ENCODE results near the gene TIMM50. TPM values are rescaled to one million over a fixed set of nuclear protein-coding genes. Genes with fewer than 3 reads are reported as not detected.

Gene TIMM50
- total and polyA plus RNA-seq, 2 of the 8 experiments (the other 6 are each of a cell fraction or from before 2014, with no cell fraction given): 155 to 187 TPM

GRCh38 chr19:39514840-39515550, 34.4 kb downstream of the TIMM50 start, which contains the start of gene SELENOV (continued):
- TF ChIP-seq SP4 (IDR thresholded peaks at IDR 0.05; ENCODE audit: low read length): 0 out of 2 replicates have a peak, but pooled peaks have one; percentile 44
- TF ChIP-seq TEAD4 (IDR thresholded peaks at IDR 0.05; ENCODE audit: low read depth, low read length): peak; percentile 19; the same call in 1 of the 2 replicates
- peak in 1 of 2 experiments; percentile 60; a peak in 2 of 3 replicates for TF ChIP-seq POLR2A (IDR thresholded peaks at IDR 0.05; ENCODE audit: control extremely low read depth in 1 of 2, low read depth in 2 of 2, low read length in 2 of 2)
- no peak for TF ChIP-seq TCF12 (IDR thresholded peaks at IDR 0.05; ENCODE audit: low read depth, low read length)
- TF ChIP-seq, protein P1, sequence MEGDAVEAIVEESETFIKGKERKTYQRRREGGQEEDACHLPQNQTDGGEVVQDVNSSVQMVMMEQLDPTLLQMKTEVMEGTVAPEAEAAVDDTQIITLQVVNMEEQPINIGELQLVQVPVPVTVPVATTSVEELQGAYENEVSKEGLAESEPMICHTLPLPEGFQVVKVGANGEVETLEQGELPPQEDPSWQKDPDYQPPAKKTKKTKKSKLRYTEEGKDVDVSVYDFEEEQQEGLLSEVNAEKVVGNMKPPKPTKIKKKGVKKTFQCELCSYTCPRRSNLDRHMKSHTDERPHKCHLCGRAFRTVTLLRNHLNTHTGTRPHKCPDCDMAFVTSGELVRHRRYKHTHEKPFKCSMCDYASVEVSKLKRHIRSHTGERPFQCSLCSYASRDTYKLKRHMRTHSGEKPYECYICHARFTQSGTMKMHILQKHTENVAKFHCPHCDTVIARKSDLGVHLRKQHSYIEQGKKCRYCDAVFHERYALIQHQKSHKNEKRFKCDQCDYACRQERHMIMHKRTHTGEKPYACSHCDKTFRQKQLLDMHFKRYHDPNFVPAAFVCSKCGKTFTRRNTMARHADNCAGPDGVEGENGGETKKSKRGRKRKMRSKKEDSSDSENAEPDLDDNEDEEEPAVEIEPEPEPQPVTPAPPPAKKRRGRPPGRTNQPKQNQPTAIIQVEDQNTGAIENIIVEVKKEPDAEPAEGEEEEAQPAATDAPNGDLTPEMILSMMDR (IDR thresholded peaks at IDR 0.05; ENCODE audit: control extremely low read depth in 1 of 3, insufficient read depth in 1 of 3, low read depth in 1 of 3, low read length in 3 of 3): peak; percentile 24 to 41 (median 34)
- TF ChIP-seq EGR1 (IDR thresholded peaks at IDR 0.05; ENCODE audit: borderline replicate concordance, low read depth, low read length): no peak
- TF ChIP-seq CBX5 (IDR thresholded peaks at IDR 0.05; ENCODE audit: low read depth, low read length): no peak
- peak; percentile 73; the same call in 1 of the 2 replicates for TF ChIP-seq GABPA (IDR thresholded peaks at IDR 0.05; ENCODE audit: borderline replicate concordance, insufficient read depth, low read length)
- TF ChIP-seq KDM4A (IDR thresholded peaks at IDR 0.05; ENCODE audit: low read depth, low read length, severe bottlenecking): peak; percentile 82
- TF ChIP-seq ZNF274 (IDR thresholded peaks at IDR 0.05; ENCODE audit: borderline replicate concordance, extremely low read depth, low read length): no peak

Data from H1 (cell line).